H9 (cell line): Measurements from ENCODE around the gene CHURC1. TPM values are rescaled to one million over a fixed set of nuclear protein-coding genes. Genes with fewer than 3 reads are reported as not detected.

Source experiments
- DNase-seq: peaks from one replicate; pipeline ENCODE4 v3.0.0-alpha.2; 2017
- H2AFZ ChIP-seq: one replicate; pipeline ENCODE4 v1.6.1; 2013; ENCODE audit warnings: mild to moderate bottlenecking, low read length, control low read depth, moderate library complexity
- H2AK5ac ChIP-seq: 2 replicates; pipeline ENCODE4 v1.6.1; 2013; ENCODE audit warnings: low read length, control low read depth, mixed read lengths; ENCODE audit not compliant: insufficient read length
- H2BK120ac ChIP-seq: one replicate; pipeline ENCODE4 v1.6.1; 2013; ENCODE audit warnings: low read depth, mild to moderate bottlenecking, low read length, control low read depth, inconsistent platforms; ENCODE audit not compliant: poor library complexity, severe bottlenecking
- H2BK12ac ChIP-seq: 2 replicates; pipeline ENCODE4 v1.6.1; 2013; ENCODE audit warnings: low read length, control low read depth, mixed read lengths, low read depth; ENCODE audit not compliant: insufficient read length
- H2BK15ac ChIP-seq: 2 replicates; pipeline ENCODE4 v1.6.1; 2013; ENCODE audit warnings: low read depth, low read length, control low read depth
- H2BK20ac ChIP-seq: one replicate; pipeline ENCODE4 v1.6.1; 2013; ENCODE audit warnings: low read depth, mild to moderate bottlenecking, low read length, control low read depth, inconsistent platforms; ENCODE audit not compliant: poor library complexity, severe bottlenecking
- H2BK5ac ChIP-seq: 2 replicates; pipeline ENCODE4 v1.6.1; 2013; ENCODE audit warnings: low read length, control low read depth, mixed read lengths; ENCODE audit not compliant: insufficient read length
- H3K14ac ChIP-seq: 2 replicates; pipeline ENCODE4 v1.6.1; 2013; ENCODE audit warnings: low read length, control low read depth; ENCODE audit not compliant: insufficient read depth
- H3K18ac ChIP-seq: 2 replicates; pipeline ENCODE4 v1.6.1; 2013; ENCODE audit warnings: low read depth, mild to moderate bottlenecking, mixed read lengths, low read length, control low read depth; ENCODE audit not compliant: insufficient read length
- H3K23ac ChIP-seq: 2 replicates; pipeline ENCODE4 v1.6.1; 2013; ENCODE audit warnings: low read length, control low read depth, mixed read lengths, low read depth; ENCODE audit not compliant: insufficient read length
- H3K23me2 ChIP-seq: 2 replicates; pipeline ENCODE4 v1.6.1; 2013; ENCODE audit warnings: low read depth, mild to moderate bottlenecking, mixed read lengths, low read length, control low read depth; ENCODE audit not compliant: insufficient read length, poor library complexity, severe bottlenecking
- H3K27ac ChIP-seq: 2 replicates; pipeline ENCODE4 v1.5.1; 2013; ENCODE audit warnings: low read length, control low read depth, mixed read lengths, low read depth; ENCODE audit not compliant: insufficient read length
- H3K27me3 ChIP-seq: 2 replicates; pipeline ENCODE4 v1.6.1; 2013; ENCODE audit warnings: low read length, control low read depth, inconsistent platforms; ENCODE audit not compliant: insufficient read depth
- H3K4ac ChIP-seq: 2 replicates; pipeline ENCODE4 v1.6.1; 2013; ENCODE audit warnings: low read depth, mild to moderate bottlenecking, control low read depth, inconsistent platforms, low read length, moderate library complexity
- H3K4me1 ChIP-seq: 2 replicates; pipeline ENCODE4 v1.6.1; 2013; ENCODE audit warnings: low read length, control low read depth, inconsistent platforms; ENCODE audit not compliant: insufficient read depth
- H3K4me2 ChIP-seq: 2 replicates; pipeline ENCODE4 v1.6.1; 2013; ENCODE audit warnings: low read length, control low read depth, mixed read lengths; ENCODE audit not compliant: insufficient read length, insufficient read depth
- H3K56ac ChIP-seq: 2 replicates; pipeline ENCODE4 v1.6.1; 2013; ENCODE audit warnings: low read depth, mild to moderate bottlenecking, mixed read lengths, low read length, control low read depth; ENCODE audit not compliant: insufficient read length
- H3K79me1 ChIP-seq: 2 replicates; pipeline ENCODE4 v1.6.1; 2013; ENCODE audit warnings: low read depth, mild to moderate bottlenecking, moderate library complexity, low read length, control low read depth, inconsistent platforms; ENCODE audit not compliant: insufficient read depth, poor library complexity, severe bottlenecking
- H3K79me2 ChIP-seq: 2 replicates; pipeline ENCODE4 v1.6.1; 2013; ENCODE audit warnings: low read length, control low read depth, inconsistent platforms; ENCODE audit not compliant: insufficient read depth
- H3K9ac ChIP-seq: 2 replicates; pipeline ENCODE4 v1.6.1; 2013; ENCODE audit warnings: low read length, control low read depth, mixed read lengths; ENCODE audit not compliant: insufficient read length; ENCODE audit errors: extremely low read depth
- H3K9me3 ChIP-seq: one replicate; pipeline ENCODE4 v1.6.1; 2013; ENCODE audit warnings: low read depth, low read length, inconsistent platforms; ENCODE audit not compliant: control insufficient read depth
- H3T11ph ChIP-seq: one replicate; pipeline ENCODE4 v1.6.1; 2013; ENCODE audit warnings: mild to moderate bottlenecking, low read length, control low read depth, inconsistent platforms
- H4K20me1 ChIP-seq: one replicate; pipeline ENCODE4 v1.6.1; 2013; ENCODE audit not compliant: control insufficient read depth, insufficient read length, insufficient read depth
- H4K5ac ChIP-seq: 2 replicates; pipeline ENCODE4 v1.6.1; 2013; ENCODE audit warnings: low read depth, mild to moderate bottlenecking, mixed read lengths, low read length, control low read depth; ENCODE audit not compliant: insufficient read length
- H4K8ac ChIP-seq: replicated peaks from 2 replicates; pipeline ENCODE4 v1.6.1; 2013; ENCODE audit warnings: low read length, control low read depth, mixed read lengths, low read depth; ENCODE audit not compliant: insufficient read length
- H4K91ac ChIP-seq: 2 replicates; pipeline ENCODE4 v1.6.1; 2013; ENCODE audit warnings: low read depth, mild to moderate bottlenecking, moderate library complexity, mixed read lengths, low read length, control low read depth; ENCODE audit not compliant: insufficient read length
- H3K27ac Mint-ChIP-seq, 3 experiments: 2 replicates in 2 of 3; 3 replicates in 1 of 3; pipeline ENCODE4 v1.8.0; 2020 to 2021; ENCODE audit warnings: mixed read lengths in 3 of 3, mild to moderate bottlenecking in 1 of 3, moderate library complexity in 1 of 3
- H3K27me3 Mint-ChIP-seq: 2 replicates; pipeline ENCODE4 v1.8.0; 2021; ENCODE audit warnings: low read depth, mild to moderate bottlenecking, moderate library complexity, mixed read lengths
- H3K36me3 Mint-ChIP-seq, 3 experiments: 2 replicates in 2 of 3; 3 replicates in 1 of 3; pipeline ENCODE4 v1.8.0; 2020 to 2021; ENCODE audit warnings: low read depth in 3 of 3, mixed read lengths in 3 of 3; ENCODE audit not compliant: insufficient read depth in 1 of 3
- H3K4me1 Mint-ChIP-seq, 2 experiments: 2 replicates each; pipeline ENCODE4 v1.8.0; 2020; ENCODE audit warnings: mixed read lengths in 2 of 2
- H3K4me3 Mint-ChIP-seq, 2 experiments: 2 replicates in 1 of 2; 3 replicates in 1 of 2; pipeline ENCODE4 v1.8.0; 2020 to 2021; ENCODE audit warnings: mild to moderate bottlenecking in 2 of 2, mixed read lengths in 2 of 2, moderate library complexity in 1 of 2
- H3K9me3 Mint-ChIP-seq, 2 experiments: 2 replicates in 1 of 2; 3 replicates in 1 of 2; pipeline ENCODE4 v1.8.0; 2020; ENCODE audit warnings: mild to moderate bottlenecking in 2 of 2, mixed read lengths in 2 of 2, moderate library complexity in 1 of 2
- CTCF ChIP-seq: fragments of 200-600 bp; sonication (generic); conservative IDR thresholded peaks from 3 replicates; pipeline ENCODE4 v1.8.0; 2021; ENCODE audit warnings: antibody characterized with exemption, mild to moderate bottlenecking
- WGBS: extraction: QIAGEN DNeasy Blood & Tissue Kit; methylation state at CpG from one replicate; pipeline ENCODE4 v1.1.7; 2013; ENCODE audit warnings: missing lambda C conversion rate, low lambda C conversion rate, mixed read lengths; ENCODE audit not compliant: insufficient read length; ENCODE audit errors: extremely low coverage; 5-methylcytosine and 5-hydroxymethylcytosine counted together
- total RNA-seq: library from RNA; stranded (reverse); gene quantifications from 2 replicates; pipeline ENCODE4 v1.2.1, GENCODE V29; 2021

CHURC1 gene
- total RNA-seq, 1 experiment from 2014 or later = 58.7 TPM

DNA sequence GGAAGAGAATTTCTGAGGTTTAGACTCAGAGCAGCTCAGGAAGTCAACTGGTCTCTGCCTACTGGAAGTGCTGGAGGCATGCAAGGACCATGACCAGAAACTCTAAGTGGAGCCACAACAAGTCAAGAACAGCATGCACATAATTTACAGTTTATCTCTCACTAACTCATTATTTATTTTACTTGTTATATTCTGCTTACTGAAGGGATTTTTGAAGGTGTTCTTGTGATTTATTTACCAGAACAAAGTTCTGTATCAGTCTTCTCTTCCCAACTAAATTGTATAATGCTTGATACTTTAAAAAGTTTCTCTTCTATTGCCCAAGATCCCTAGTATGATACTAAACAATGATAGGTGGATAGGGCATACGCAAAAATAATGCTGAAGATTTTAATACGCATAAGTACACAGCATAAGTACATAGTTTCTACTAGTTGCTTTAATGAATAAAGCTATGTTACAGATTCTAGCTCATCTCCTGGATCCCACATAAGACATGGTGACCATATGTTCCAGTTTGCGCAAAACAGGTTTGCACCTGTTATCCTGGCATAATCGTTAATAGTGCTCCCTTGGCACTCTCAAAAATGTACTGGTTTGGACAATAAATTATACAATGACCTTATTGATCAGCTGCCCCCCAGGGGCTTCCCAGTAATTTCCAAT lies 22.9 kb upstream of the CHURC1 start:
- Histone ChIP-seq H3K27ac (no peak overlapping the region), H2BK5ac (no peak overlapping the region), H3K56ac (no peak overlapping the region), H3K23me2 (no peaks in the 10 kb centered on the region), H3K4ac (no peak overlapping the region), H3K4me2 (no peak overlapping the region), H4K91ac (no peak overlapping the region), H3K14ac (no peak overlapping the region), H3K79me2 (no peaks in the 10 kb centered on the region), H2BK12ac (no peak overlapping the region), H2AK5ac (no peak overlapping the region), H4K8ac (no peak overlapping the region), H3K79me1 (no peaks in the 10 kb centered on the region), H3K9me3 (no peaks in the 10 kb centered on the region), H4K20me1 (no peaks in the 10 kb centered on the region), H3K18ac (no peak overlapping the region), H2BK20ac (no peak overlapping the region), H3K4me1 (no peaks in the 10 kb centered on the region), H3T11ph (no peak overlapping the region), H3K27me3 (no peaks in the 10 kb centered on the region), H2AFZ (no peak overlapping the region), H3K23ac (no peak overlapping the region), H3K9ac (no peak overlapping the region), H4K5ac (no peak overlapping the region), H2BK15ac (no peak overlapping the region), H2BK120ac (no peak overlapping the region)
- peaks cover 7% of the 10 kb centered on the region for H3K27me3 Mint-ChIP-seq
- no peaks in the 10 kb centered on the region for H3K4me1 Mint-ChIP-seq
- H3K9me3 Mint-ChIP-seq = no peaks in the 10 kb centered on the region
- no peak overlapping the region for H3K27ac Mint-ChIP-seq
- no peak for DNase-seq
- no peaks in the 10 kb centered on the region for H3K36me3 Mint-ChIP-seq
- no CpG with 5 or more reads among the region's 4 CpGs for WGBS
- TF ChIP-seq CTCF = no peak
- H3K4me3 Mint-ChIP-seq = no peak overlapping the region
